Neural progenitor cell (in vitro differentiated cells): ENCODE results near the gene ITGB5.

Experiments used
- CTCF ChIP-seq: fragments of 200-600 bp; sonication (generic); IDR thresholded peaks from 2 replicates; pipeline ENCODE4 v1.5.1; 2017; ENCODE audit warnings: antibody characterized with exemption, mild to moderate bottlenecking
- EZH2phosphoT487 ChIP-seq: fragments of 200-600 bp; sonication (generic); IDR thresholded peaks from 2 replicates; pipeline ENCODE4 v1.6.1; 2017; ENCODE audit warnings: antibody characterized with exemption

DNA sequence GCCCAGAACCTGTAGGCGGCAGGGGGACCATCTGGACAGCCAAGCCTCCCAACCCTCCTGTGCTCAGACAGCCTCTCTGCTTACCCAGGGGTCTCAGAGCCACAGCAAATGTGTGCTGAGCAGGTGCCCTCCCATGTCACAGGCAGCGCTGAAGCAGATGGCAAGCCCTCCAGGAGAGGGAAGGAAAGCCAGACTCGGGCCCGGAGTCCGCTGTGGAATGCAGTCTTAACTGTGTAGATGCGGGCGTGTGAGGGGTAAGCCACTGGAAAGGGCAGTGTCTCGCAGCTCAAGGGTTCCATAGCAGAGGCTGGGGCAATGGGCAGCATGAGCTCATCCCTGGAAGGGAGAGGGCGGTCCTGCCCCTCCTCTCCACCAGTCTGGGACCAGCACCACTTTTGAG is 111.3 kb downstream of the ITGB5 start:
- TF ChIP-seq CTCF (no peak), EZH2phosphoT487 (no peak)
